C4-2B (cell line): Measurements from ENCODE around the gene BABAM2.

Source experiments
- ZFX ChIP-seq: fragments of 450-650 bp; IDR thresholded peaks from 2 replicates; pipeline ENCODE4 v1.6.1; 2017
- TF ChIP-seq, protein P1 (sequence below): fragments of 450-650 bp; conservative IDR thresholded peaks from 2 replicates; pipeline ENCODE4 v1.5.1; 2017; ENCODE audit warnings: mild to moderate bottlenecking

DNA sequence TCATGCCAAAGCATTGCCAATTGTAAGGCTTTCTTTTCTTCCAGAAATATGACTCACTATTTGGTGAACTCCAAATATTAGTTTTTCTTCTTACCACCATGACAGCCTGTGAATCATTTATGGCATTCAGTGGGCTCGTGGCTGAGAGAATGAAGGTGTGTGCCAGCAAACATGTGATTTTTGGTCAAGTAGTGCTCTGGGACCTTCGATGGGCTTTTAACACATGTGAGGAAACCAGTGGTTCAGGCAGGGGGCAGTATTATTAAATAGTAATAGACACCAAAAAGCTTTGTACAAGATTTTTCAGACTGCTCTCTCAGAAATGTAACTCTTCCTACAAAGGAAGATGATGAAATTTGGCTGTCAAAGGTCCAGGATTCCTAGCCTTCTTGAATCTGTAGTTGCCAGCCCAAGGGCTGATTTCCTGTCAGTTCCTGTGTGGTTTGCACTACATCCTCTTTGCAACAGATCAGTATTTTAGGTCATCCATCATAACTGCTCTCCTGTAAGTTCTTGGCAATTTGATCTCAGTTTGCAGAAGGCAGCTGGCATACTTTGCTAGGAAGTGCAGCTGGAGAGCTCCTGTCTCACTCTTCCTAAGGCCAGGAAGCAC, 64.3 kb downstream of the BABAM2 start:
- TF ChIP-seq, protein P1, sequence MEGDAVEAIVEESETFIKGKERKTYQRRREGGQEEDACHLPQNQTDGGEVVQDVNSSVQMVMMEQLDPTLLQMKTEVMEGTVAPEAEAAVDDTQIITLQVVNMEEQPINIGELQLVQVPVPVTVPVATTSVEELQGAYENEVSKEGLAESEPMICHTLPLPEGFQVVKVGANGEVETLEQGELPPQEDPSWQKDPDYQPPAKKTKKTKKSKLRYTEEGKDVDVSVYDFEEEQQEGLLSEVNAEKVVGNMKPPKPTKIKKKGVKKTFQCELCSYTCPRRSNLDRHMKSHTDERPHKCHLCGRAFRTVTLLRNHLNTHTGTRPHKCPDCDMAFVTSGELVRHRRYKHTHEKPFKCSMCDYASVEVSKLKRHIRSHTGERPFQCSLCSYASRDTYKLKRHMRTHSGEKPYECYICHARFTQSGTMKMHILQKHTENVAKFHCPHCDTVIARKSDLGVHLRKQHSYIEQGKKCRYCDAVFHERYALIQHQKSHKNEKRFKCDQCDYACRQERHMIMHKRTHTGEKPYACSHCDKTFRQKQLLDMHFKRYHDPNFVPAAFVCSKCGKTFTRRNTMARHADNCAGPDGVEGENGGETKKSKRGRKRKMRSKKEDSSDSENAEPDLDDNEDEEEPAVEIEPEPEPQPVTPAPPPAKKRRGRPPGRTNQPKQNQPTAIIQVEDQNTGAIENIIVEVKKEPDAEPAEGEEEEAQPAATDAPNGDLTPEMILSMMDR = no peak; the same call in 1 of the 2 replicates
- TF ChIP-seq ZFX = no peak
